Neural progenitor cell (in vitro differentiated cells): ENCODE data around the gene FLAD1. TPM values are rescaled to one million over a fixed set of nuclear protein-coding genes. Genes with fewer than 3 reads are reported as not detected.

Experiments
- DNase-seq: peaks from one replicate; pipeline ENCODE4 v3.0.0-alpha.2; 2016; ENCODE audit warnings: low spot score
- H2AFZ ChIP-seq: fragments of 200-600 bp; sonication (generic); replicated peaks from 2 replicates; pipeline ENCODE4 v1.6.1; 2016; ENCODE audit warnings: antibody characterized with exemption
- H3F3A ChIP-seq: fragments of 200-600 bp; sonication (generic); 2 replicates; pipeline ENCODE4 v1.6.1; 2016; ENCODE audit warnings: antibody characterized with exemption, low read depth
- H3K27ac ChIP-seq: fragments of 200-600 bp; sonication (generic); 2 replicates; pipeline ENCODE4 v1.5.1; 2016; ENCODE audit warnings: mild to moderate bottlenecking
- H3K27me3 ChIP-seq: fragments of 200-600 bp; sonication (generic); 2 replicates; pipeline ENCODE4 v1.6.1; 2016; ENCODE audit warnings: mild to moderate bottlenecking, moderate library complexity
- H3K36me3 ChIP-seq: fragments of 200-600 bp; sonication (generic); 2 replicates; pipeline ENCODE4 v1.5.1; 2016
- H3K4me1 ChIP-seq: fragments of 200-600 bp; sonication (generic); 2 replicates; pipeline ENCODE4 v1.6.1; 2016; ENCODE audit warnings: mixed run types
- H3K4me2 ChIP-seq: fragments of 200-600 bp; sonication (generic); 2 replicates; pipeline ENCODE4 v1.6.1; 2016
- H3K4me3 ChIP-seq: fragments of 200-600 bp; sonication (generic); 2 replicates; pipeline ENCODE4 v1.5.1; 2016
- H3K79me2 ChIP-seq: fragments of 200-600 bp; sonication (generic); 2 replicates; pipeline ENCODE4 v1.6.1; 2016; ENCODE audit warnings: low read depth
- H3K9ac ChIP-seq: fragments of 200-600 bp; sonication (generic); 2 replicates; pipeline ENCODE4 v1.6.1; 2016
- H3K9me3 ChIP-seq: fragments of 200-600 bp; sonication (generic); 2 replicates; pipeline ENCODE4 v1.5.1; 2016; ENCODE audit warnings: low read depth
- H4K20me1 ChIP-seq: fragments of 200-600 bp; sonication (generic); 2 replicates; pipeline ENCODE4 v1.6.1; 2016; ENCODE audit warnings: low read depth
- H3K27ac Mint-ChIP-seq: 3 replicates; pipeline ENCODE4 v1.8.0; 2021; ENCODE audit warnings: mixed read lengths
- H3K27me3 Mint-ChIP-seq: 2 replicates; pipeline ENCODE4 v1.8.0; 2022; ENCODE audit warnings: low read depth, mild to moderate bottlenecking, inconsistent platforms, moderate library complexity, mixed read lengths; ENCODE audit not compliant: insufficient read depth
- H3K36me3 Mint-ChIP-seq: 3 replicates; pipeline ENCODE4 v1.8.0; 2021; ENCODE audit warnings: mixed read lengths
- H3K4me1 Mint-ChIP-seq: 3 replicates; pipeline ENCODE4 v1.8.0; 2021; ENCODE audit warnings: mixed read lengths
- H3K4me3 Mint-ChIP-seq: 3 replicates; pipeline ENCODE4 v1.8.0; 2021; ENCODE audit warnings: mild to moderate bottlenecking, moderate library complexity, mixed read lengths
- H3K9me3 Mint-ChIP-seq: 3 replicates; pipeline ENCODE4 v1.8.0; 2020; ENCODE audit warnings: mixed read lengths
- EZH2 ChIP-seq: fragments of 200-600 bp; sonication (generic); IDR thresholded peaks from 2 replicates; pipeline ENCODE4 v1.6.1; 2017; ENCODE audit warnings: antibody characterized with exemption, mild to moderate bottlenecking, moderate library complexity
- EZH2phosphoT487 ChIP-seq: fragments of 200-600 bp; sonication (generic); IDR thresholded peaks from 2 replicates; pipeline ENCODE4 v1.6.1; 2017; ENCODE audit warnings: antibody characterized with exemption
- total RNA-seq: library from RNA; depleted of rRNA; stranded (reverse); fragments of >200 nt; gene quantifications from 2 replicates; pipeline ENCODE4 v1.2.3, GENCODE V29; 2015; ENCODE audit warnings: low replicate concordance
- TF ChIP-seq, protein P1 (sequence below): fragments of 200-600 bp; sonication (generic); IDR thresholded peaks from 2 replicates; pipeline ENCODE4 v1.5.1; 2017; ENCODE audit warnings: antibody characterized with exemption, mild to moderate bottlenecking

Gene FLAD1
- total RNA-seq, 1 donor from 2014 or later = 19.3 TPM

- H3K79me2 ChIP-seq = no peaks in the 10 kb centered on the region
- Mint-ChIP-seq H3K27ac (peak overlapping the region; percentile 80), H3K27me3 (peaks cover 12% of the 10 kb centered on the region), H3K4me3 (peak overlapping the region; percentile 34), H3K36me3 (no peaks in the 10 kb centered on the region), H3K4me1 (peaks cover 13% of the 10 kb centered on the region), H3K9me3 (no peaks in the 10 kb centered on the region)
- H3K4me1 ChIP-seq = peaks cover 12% of the 10 kb centered on the region
- no peaks in the 10 kb centered on the region for H3K27me3 ChIP-seq
- H4K20me1 ChIP-seq = no peaks in the 10 kb centered on the region
- no peak overlapping the region for H3K9ac ChIP-seq
- H2AFZ ChIP-seq = no peak overlapping the region
- H3K4me2 ChIP-seq = no peak overlapping the region
- no peak overlapping the region for H3K4me3 ChIP-seq
- DNase-seq = no peak
- no peaks in the 10 kb centered on the region for H3K9me3 ChIP-seq
- no peaks in the 10 kb centered on the region for H3K36me3 ChIP-seq
- no peak for TF ChIP-seq EZH2
- TF ChIP-seq, protein P1, sequence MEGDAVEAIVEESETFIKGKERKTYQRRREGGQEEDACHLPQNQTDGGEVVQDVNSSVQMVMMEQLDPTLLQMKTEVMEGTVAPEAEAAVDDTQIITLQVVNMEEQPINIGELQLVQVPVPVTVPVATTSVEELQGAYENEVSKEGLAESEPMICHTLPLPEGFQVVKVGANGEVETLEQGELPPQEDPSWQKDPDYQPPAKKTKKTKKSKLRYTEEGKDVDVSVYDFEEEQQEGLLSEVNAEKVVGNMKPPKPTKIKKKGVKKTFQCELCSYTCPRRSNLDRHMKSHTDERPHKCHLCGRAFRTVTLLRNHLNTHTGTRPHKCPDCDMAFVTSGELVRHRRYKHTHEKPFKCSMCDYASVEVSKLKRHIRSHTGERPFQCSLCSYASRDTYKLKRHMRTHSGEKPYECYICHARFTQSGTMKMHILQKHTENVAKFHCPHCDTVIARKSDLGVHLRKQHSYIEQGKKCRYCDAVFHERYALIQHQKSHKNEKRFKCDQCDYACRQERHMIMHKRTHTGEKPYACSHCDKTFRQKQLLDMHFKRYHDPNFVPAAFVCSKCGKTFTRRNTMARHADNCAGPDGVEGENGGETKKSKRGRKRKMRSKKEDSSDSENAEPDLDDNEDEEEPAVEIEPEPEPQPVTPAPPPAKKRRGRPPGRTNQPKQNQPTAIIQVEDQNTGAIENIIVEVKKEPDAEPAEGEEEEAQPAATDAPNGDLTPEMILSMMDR = no peak
- TF ChIP-seq EZH2phosphoT487 = no peak
- H3K27ac ChIP-seq = no peak overlapping the region
- no peaks in the 10 kb centered on the region for H3F3A ChIP-seq
Observed at GRCh38 chr1:155034318-155035208, 51.4 kb downstream of the FLAD1 start.

DNA sequence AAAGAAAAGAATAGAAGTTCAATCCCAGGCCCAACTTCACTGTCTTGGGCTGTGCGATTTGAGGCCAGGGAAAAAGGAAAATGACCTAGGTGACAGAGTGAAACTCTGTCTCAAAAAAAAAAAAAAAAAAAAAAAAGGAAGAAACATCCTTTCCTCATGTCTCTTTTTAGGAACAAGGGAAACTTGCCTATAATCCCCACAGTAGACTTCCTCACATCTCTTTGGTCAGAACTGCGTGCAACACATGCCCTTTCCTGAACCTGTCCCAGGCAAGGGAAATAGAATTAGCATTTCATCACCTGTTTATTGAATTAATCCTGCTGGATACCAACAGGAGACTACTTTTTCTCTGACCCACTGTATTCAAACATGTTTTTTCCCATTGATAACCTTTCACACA lies 52.8 kb downstream of the FLAD1 start:
- no peaks in the 10 kb centered on the region for H3K36me3 Mint-ChIP-seq
- no peak for DNase-seq

GRCh38 chr1:155037043-155037442 lies 53.9 kb downstream of the FLAD1 start:
- Histone ChIP-seq H3K9me3 (no peaks in the 10 kb centered on the region), H3K27ac (no peak overlapping the region), H3K27me3 (no peaks in the 10 kb centered on the region), H4K20me1 (no peaks in the 10 kb centered on the region), H3K4me1 (peaks cover 12% of the 10 kb centered on the region), H3F3A (no peaks in the 10 kb centered on the region), H3K4me3 (no peak overlapping the region), H3K9ac (no peak overlapping the region), H3K4me2 (no peak overlapping the region), H3K36me3 (no peaks in the 10 kb centered on the region), H2AFZ (no peak overlapping the region), H3K79me2 (no peaks in the 10 kb centered on the region)
- Mint-ChIP-seq H3K4me3 (no peak overlapping the region), H3K27me3 (peaks cover 10% of the 10 kb centered on the region), H3K4me1 (peaks cover 13% of the 10 kb centered on the region), H3K9me3 (no peaks in the 10 kb centered on the region), H3K36me3 (no peaks in the 10 kb centered on the region), H3K27ac (no peak overlapping the region)
- DNase-seq = no peak
- TF ChIP-seq, protein P1 = no peak
- no peak for TF ChIP-seq EZH2phosphoT487
- TF ChIP-seq EZH2 = no peak

More for the DNA sequence above, 52.8 kb downstream of the FLAD1 start:
- H3K36me3 ChIP-seq = no peaks in the 10 kb centered on the region
- no peak overlapping the region for H3K9ac ChIP-seq
- peaks cover 13% of the 10 kb centered on the region for H3K4me1 Mint-ChIP-seq
- no peaks in the 10 kb centered on the region for H3K79me2 ChIP-seq
- H3K27me3 ChIP-seq = no peaks in the 10 kb centered on the region
- H3F3A ChIP-seq = no peaks in the 10 kb centered on the region
- no peak overlapping the region for H3K27ac Mint-ChIP-seq
- no peak overlapping the region for H3K4me3 Mint-ChIP-seq
- peaks cover 12% of the 10 kb centered on the region for H3K4me1 ChIP-seq
- no peak overlapping the region for H2AFZ ChIP-seq
- TF ChIP-seq EZH2 (no peak), EZH2phosphoT487 (no peak)
- TF ChIP-seq, protein P1 = no peak
- H4K20me1 ChIP-seq = no peaks in the 10 kb centered on the region
- no peaks in the 10 kb centered on the region for H3K9me3 Mint-ChIP-seq
- no peak overlapping the region for H3K4me2 ChIP-seq
- no peak overlapping the region for H3K27ac ChIP-seq
- H3K4me3 ChIP-seq = no peak overlapping the region
- no peaks in the 10 kb centered on the region for H3K9me3 ChIP-seq
- H3K27me3 Mint-ChIP-seq = peaks cover 12% of the 10 kb centered on the region
